Common myeloid progenitor, CD34-positive (primary cell): ENCODE results near the gene RIMKLA.

Experiments used
- CTCF ChIA-PET: fragments of 350-600 bp; sonication (Branson Sonifier 250); formaldehyde crosslinking; loops from one replicate; lab custom pipeline; 2021; ENCODE audit warnings: antibody characterized with exemption; lab: Charles Lee
- POLR2A ChIA-PET: fragments of 350-600 bp; sonication (Branson Sonifier 250); formaldehyde crosslinking; loops from one replicate; lab custom pipeline; 2021; ENCODE audit warnings: antibody characterized with exemption; lab: Charles Lee
- DNase-seq, 3 donors: peaks; one replicate each; pipeline versions ENCODE4 v3.0.0 to v3.0.0-alpha.2; 2013
- H3K27ac ChIP-seq, 2 experiments: 1 replicate in 1 of 2; 2 replicates in 1 of 2; pipeline ENCODE4 v1.7.0; 2013; ENCODE audit warnings: inconsistent platforms in 2 of 2, low read length in 2 of 2, mild to moderate bottlenecking in 2 of 2, low read depth in 1 of 2, moderate library complexity in 1 of 2; ENCODE audit not compliant: severe bottlenecking in 2 of 2, insufficient read depth in 1 of 2, poor library complexity in 1 of 2
- H3K27me3 ChIP-seq, 5 experiments: replicated peaks in 2 of 5; 1 replicate in 3 of 5; 2 replicates in 2 of 5; pipeline versions ENCODE4 v1.6.1 to v1.7.0; 2013; ENCODE audit warnings: low read length in 4 of 5, mild to moderate bottlenecking in 2 of 5, moderate library complexity in 2 of 5, inconsistent platforms in 1 of 5; ENCODE audit not compliant: insufficient read depth in 5 of 5, control insufficient read depth in 4 of 5
- H3K36me3 ChIP-seq, 4 experiments: 1 replicate in 2 of 4; 2 replicates in 2 of 4; pipeline versions ENCODE4 v1.6.1 to v1.7.0; 2013; ENCODE audit warnings: low read length in 3 of 4, control low read depth in 1 of 4, mild to moderate bottlenecking in 1 of 4; ENCODE audit not compliant: control insufficient read depth in 4 of 4, insufficient read depth in 4 of 4
- H3K4me1 ChIP-seq, 4 experiments: 1 replicate in 3 of 4; 2 replicates in 1 of 4; pipeline versions ENCODE4 v1.6.1 to v1.7.1; 2013; ENCODE audit warnings: low read length in 3 of 4, mild to moderate bottlenecking in 3 of 4, control low read depth in 1 of 4, inconsistent platforms in 1 of 4, moderate library complexity in 1 of 4; ENCODE audit not compliant: control insufficient read depth in 4 of 4, insufficient read depth in 4 of 4; ENCODE audit errors: control extremely low read depth in 1 of 4
- H3K4me3 ChIP-seq, 7 experiments: 1 replicate in 4 of 7; 2 replicates in 3 of 7; pipeline versions ENCODE4 v1.5.1 to v1.7.0; 2013; ENCODE audit warnings: mild to moderate bottlenecking in 7 of 7, low read length in 6 of 7, moderate library complexity in 6 of 7, inconsistent platforms in 2 of 7, low read depth in 2 of 7, control low read depth in 1 of 7; ENCODE audit not compliant: insufficient read depth in 4 of 7, control insufficient read depth in 1 of 7; ENCODE audit errors: extremely low read depth in 1 of 7
- H3K9me3 ChIP-seq, 5 experiments: 1 replicate in 4 of 5; 2 replicates in 1 of 5; pipeline versions ENCODE4 v1.6.1 to v1.7.1; 2013; ENCODE audit warnings: low read length in 4 of 5, mild to moderate bottlenecking in 2 of 5, inconsistent platforms in 1 of 5, low read depth in 1 of 5, moderate library complexity in 1 of 5; ENCODE audit not compliant: control insufficient read depth in 4 of 5, insufficient read depth in 2 of 5; ENCODE audit errors: control extremely low read depth in 1 of 5
- WGBS: methylation state at CpG from one replicate; pipeline ENCODE4 v1.1.5; 2013; ENCODE audit not compliant: insufficient coverage; 5-methylcytosine and 5-hydroxymethylcytosine counted together

The RIMKLA gene

GRCh38 chr1:42456010-42456753 is 75.6 kb downstream of the RIMKLA start, which contains the start of the genes PPCS and ZMYND12:
Gene PPCS, plus strand, starts transcription at chr1:42456543. Its CDS starts 23 bp downstream, at chr1:42456566.
Gene ZMYND12, minus strand, starts transcription at chr1:42456022. Its CDS starts 25 bp downstream, at chr1:42455997.
- CTCF ChIA-PET = interaction anchor here (1.0 kb wide), 1 partner anchor 24 kb away, joined by 3 read pairs; no protein-coding TSS in a partner anchor
- Histone ChIP-seq H3K27ac (peak within 1 kb of the TSS; percentile 85 to 94), H3K4me3 (peak within 1 kb of the TSS; percentile 71 to 95 (median 92)), H3K4me1 (peaks cover 5 to 24% (median 19%) of the 10 kb centered on the region in 4 experiments), H3K36me3 (peaks cover 2 to 30% (median 18%) of the 10 kb centered on the region in 4 experiments), H3K9me3 (no peaks in the 10 kb centered on the region), H3K27me3 (no peaks in the 10 kb centered on the region)
- POLR2A ChIA-PET = no interaction called here
- under 1% methylated on average over 55 of the region's 66 CpGs for WGBS
- peak; percentile 90 to 96 (median 95) for DNase-seq

GRCh38 chr1:42456754-42457089 is 76.1 kb downstream of the RIMKLA start:
- Histone ChIP-seq H3K4me1 (peaks cover 5 to 24% (median 19%) of the 10 kb centered on the region in 4 experiments), H3K27me3 (no peaks in the 10 kb centered on the region), H3K4me3 (peak overlapping the region; percentile 71 to 95 (median 92)), H3K36me3 (peaks cover 2 to 31% (median 18%) of the 10 kb centered on the region in 4 experiments), H3K9me3 (no peaks in the 10 kb centered on the region), H3K27ac (peak overlapping the region; percentile 85 to 94)
- ChIA-PET CTCF (interaction anchor here (1.0 kb wide), 1 partner anchor 24 kb away, joined by 3 read pairs; no protein-coding TSS in a partner anchor), POLR2A (no interaction called here)
- DNase-seq = peak; percentile 63 to 84 (median 81)
- WGBS = 0% methylated on average over 13 of the region's 23 CpGs

- Histone ChIP-seq H3K27ac (no peak overlapping the region), H3K9me3 (no peaks in the 10 kb centered on the region), H3K4me1 (peaks cover 12 to 30% (median 24%) of the 10 kb centered on the region in 4 experiments), H3K36me3 (peaks cover 2 to 31% (median 18%) of the 10 kb centered on the region in 4 experiments), H3K4me3 (no peak overlapping the region), H3K27me3 (no peaks in the 10 kb centered on the region)
- DNase-seq = no peak
- WGBS = no CpG with 5 or more reads among the region's 2 CpGs
- ChIA-PET POLR2A (interaction anchor here (0.7 kb wide), 1 partner anchor 120 kb away, joined by 4 read pairs; no protein-coding TSS in a partner anchor), CTCF (no interaction called here)
These were observed 80.6 kb downstream of the RIMKLA start for GRCh38 chr1:42461196-42461595.

GRCh38 chr1:42462828-42463763 is 82.5 kb downstream of the RIMKLA start, which contains the start of gene CCDC30:
Gene CCDC30, plus strand, starts transcription at chr1:42463286. Its CDS starts 17,266 bp downstream, at chr1:42480552.
- H3K27me3 ChIP-seq = no peaks in the 10 kb centered on the region
- peak; percentile 98 to 99 (median 99) for DNase-seq
- ChIA-PET POLR2A (no interaction called here), CTCF (interaction anchor here (0.8 to 1.1 kb wide), 3 partner anchors 10 to 83 kb away, joined by 3 read pairs; no protein-coding TSS in a partner anchor)
- peaks cover 2 to 28% (median 17%) of the 10 kb centered on the region in 4 experiments for H3K36me3 ChIP-seq
- H3K9me3 ChIP-seq = no peaks in the 10 kb centered on the region
- peak within 1 kb of the TSS; percentile 52 to 82 for H3K27ac ChIP-seq
- WGBS = under 1% methylated on average over 59 of the region's 59 CpGs
- H3K4me1 ChIP-seq = peaks cover 7 to 18% (median 14%) of the 10 kb centered on the region in 4 experiments
- peak within 1 kb of the TSS; percentile 64 to 96 (median 86) for H3K4me3 ChIP-seq

- peaks cover 7 to 18% (median 14%) of the 10 kb centered on the region in 4 experiments for H3K4me1 ChIP-seq
- no peaks in the 10 kb centered on the region for H3K9me3 ChIP-seq
- ChIA-PET POLR2A (no interaction called here), CTCF (interaction anchor here (1.1 kb wide), 1 partner anchor 9 kb away, joined by 3 read pairs; no protein-coding TSS in a partner anchor)
- WGBS = 85% methylated on average over 1 of the region's 3 CpGs
- no peak overlapping the region for H3K27ac ChIP-seq
- H3K36me3 ChIP-seq = peaks cover 2 to 20% (median 15%) of the 10 kb centered on the region in 4 experiments
- no peaks in the 10 kb centered on the region for H3K27me3 ChIP-seq
- no peak for DNase-seq
- H3K4me3 ChIP-seq = peak overlapping the region in 6 of 7 experiments; percentile 64 to 96 (median 86)
These were observed 83.3 kb downstream of the RIMKLA start for GRCh38 chr1:42463921-42464320.

GRCh38 chr1:42466030-42466429 is 85.4 kb downstream of the RIMKLA start:
- Histone ChIP-seq H3K4me3 (no peak overlapping the region), H3K36me3 (peaks cover 0 to 2% (median under 1%) of the 10 kb centered on the region in 4 experiments), H3K4me1 (peaks cover 7 to 18% (median 14%) of the 10 kb centered on the region in 4 experiments), H3K9me3 (no peaks in the 10 kb centered on the region), H3K27me3 (no peaks in the 10 kb centered on the region), H3K27ac (no peak overlapping the region)
- POLR2A ChIA-PET = no interaction called here
- CTCF ChIA-PET = no interaction called here
- 100% methylated on average over 1 of the region's 2 CpGs for WGBS
- DNase-seq = no peak
